NCI-H2196 treated with DMSO at 0.1 percent for 48 hours (cell line): Measurements from ENCODE around the gene TMED9.
"Not testable (repeated sequence)": the region's sequence is repeated elsewhere in the genome, so short reads cannot be mapped to it uniquely, and the experiment has no call there.

Experiments
- DNase-seq: peaks from one replicate; lab custom pipeline; 2025; ENCODE audit not compliant: unreplicated experiment; lab: John Stamatoyannopoulos, UW

TMED9 gene

GRCh38 chr5:177592010-177592834 is at the start of gene TMED9:
Gene TMED9 (plus strand): TSS chr5:177592203. CDS start chr5:177592215, 12 bp downstream.
- DNase-seq, result peak; percentile 77

DNA sequence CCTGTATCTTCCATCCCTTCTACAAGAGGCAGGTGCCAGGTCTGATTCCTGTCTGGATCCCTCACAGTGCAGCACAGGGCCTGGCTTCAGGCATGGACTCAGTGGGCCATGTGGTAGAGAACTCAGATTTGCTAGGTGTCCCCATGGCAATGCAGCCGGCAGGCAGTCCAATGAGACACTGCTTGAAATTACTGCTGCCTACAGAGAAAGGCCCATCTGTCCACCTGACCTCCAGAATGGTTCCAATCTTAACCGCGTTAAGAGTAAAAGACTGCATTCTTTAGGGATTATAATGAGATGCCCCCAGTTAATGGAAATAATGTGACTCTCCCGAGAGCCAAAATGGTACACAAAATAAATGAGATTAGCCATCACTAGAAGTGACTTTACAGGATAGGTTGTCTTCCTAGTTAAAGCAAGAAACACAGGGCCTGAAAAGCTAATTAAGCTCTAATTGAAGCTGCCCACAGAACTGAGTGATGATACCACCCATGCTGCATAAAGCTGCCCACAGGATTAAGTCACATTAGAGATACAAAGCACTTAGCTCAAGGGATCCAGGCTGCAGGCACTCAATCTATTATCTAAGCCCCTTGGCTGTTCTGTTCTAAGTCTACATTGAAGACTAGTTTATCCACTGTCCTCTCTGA is 49.1 kb upstream of the TMED9 start:
- DNase-seq, result no peak

DNA sequence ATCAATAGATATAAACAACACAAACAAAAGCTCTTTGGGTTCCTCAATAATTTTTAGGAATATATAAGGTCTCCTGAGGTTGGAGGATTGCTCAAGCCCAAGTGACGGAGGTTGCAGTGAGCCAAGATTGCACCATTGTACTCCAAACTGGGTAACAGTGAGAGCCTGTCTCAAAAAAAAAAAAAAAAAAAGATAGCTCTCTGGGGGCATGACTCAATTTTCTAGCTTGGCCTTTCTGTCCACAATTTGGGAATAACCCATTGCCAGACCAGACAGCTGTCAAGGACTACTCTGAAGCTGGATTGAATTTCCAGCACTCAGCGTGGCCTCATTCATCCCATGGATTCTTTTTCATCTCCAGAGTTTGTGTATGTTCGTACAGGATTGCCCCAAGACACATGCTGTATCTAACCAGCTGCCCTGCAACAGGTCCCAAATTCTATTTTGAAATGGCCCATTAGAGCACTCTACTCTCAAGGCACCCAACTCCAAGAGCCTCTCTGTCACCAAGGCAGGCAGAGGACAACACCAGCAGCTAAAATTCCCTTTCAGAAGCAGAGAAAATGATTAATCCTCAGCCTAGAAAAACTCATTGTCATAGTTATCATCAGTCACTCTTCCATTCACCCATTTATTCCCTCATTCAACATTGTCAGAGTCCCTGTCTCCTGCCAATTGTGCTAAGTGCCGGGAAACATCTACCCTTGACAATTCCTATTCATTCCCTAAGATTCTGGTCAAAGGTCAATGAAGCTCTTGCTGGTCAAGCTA is 46.3 kb upstream of the TMED9 start:
- DNase-seq, result no peak

- DNase-seq, result no peak
Measured at GRCh38 chr5:177546258-177546741, 45.7 kb upstream of the TMED9 start.

DNA sequence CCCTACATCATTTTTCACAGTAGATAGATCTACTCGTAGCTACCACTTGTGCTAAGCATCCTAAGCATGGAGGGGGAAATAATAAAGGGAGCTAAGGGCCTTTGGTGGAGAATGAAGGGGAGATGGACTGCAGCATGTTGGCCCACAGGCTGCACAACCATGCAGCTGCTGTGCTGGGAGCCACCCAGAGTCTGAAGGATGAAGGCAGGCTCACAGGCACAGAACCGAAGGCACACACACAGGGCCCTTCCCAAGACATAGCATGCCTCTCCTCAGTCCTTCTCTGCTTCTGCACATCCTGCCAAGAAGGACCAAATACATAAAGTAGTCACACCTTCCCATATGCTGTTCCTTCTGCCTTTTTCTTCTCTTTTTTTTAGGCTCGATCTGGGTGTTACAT is 44.3 kb upstream of the TMED9 start:
- DNase-seq, result no peak

DNA sequence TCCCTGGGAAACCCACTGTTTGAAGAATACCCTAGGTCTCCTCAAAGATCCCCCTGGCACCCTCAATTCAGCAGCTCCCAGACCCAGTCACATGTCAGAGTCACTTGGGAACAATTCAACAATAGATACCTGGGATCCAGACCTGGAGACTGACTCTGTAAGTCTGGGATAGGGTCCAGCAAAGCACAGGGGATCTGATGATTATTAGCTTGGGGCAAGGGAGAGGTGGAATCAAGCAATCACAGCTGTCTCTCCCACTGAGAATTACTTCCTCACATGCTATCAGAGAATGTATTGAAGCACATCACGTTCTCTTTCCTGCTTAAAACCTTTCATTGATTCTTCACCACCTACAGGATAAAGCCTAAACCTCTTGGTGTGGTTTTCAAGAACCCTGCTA is 43.5 kb upstream of the TMED9 start:
- no peak for DNase-seq

DNA sequence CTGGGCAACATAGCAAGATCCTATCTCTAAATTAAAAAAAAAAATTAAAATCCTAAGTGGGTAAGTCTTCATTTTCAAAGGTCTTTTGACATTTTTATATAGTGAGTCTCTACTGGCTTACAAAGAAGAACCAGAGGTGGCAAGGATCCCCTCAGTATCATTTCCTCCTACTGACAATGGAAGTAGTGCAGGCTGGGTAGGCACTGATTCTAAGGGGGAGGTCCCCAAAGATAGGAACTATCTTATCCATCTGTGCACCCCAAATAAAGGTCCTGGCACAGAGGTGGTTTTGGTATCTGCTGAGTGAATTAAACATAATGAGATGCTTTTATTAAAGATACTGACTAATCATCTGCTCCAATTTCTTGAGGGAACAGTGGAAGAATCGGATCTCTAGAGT is 41.9 kb upstream of the TMED9 start:
- DNase-seq, result no peak

- no peak for DNase-seq
Measured at GRCh38 chr5:177552839-177553455, 39.1 kb upstream of the TMED9 start.

DNA sequence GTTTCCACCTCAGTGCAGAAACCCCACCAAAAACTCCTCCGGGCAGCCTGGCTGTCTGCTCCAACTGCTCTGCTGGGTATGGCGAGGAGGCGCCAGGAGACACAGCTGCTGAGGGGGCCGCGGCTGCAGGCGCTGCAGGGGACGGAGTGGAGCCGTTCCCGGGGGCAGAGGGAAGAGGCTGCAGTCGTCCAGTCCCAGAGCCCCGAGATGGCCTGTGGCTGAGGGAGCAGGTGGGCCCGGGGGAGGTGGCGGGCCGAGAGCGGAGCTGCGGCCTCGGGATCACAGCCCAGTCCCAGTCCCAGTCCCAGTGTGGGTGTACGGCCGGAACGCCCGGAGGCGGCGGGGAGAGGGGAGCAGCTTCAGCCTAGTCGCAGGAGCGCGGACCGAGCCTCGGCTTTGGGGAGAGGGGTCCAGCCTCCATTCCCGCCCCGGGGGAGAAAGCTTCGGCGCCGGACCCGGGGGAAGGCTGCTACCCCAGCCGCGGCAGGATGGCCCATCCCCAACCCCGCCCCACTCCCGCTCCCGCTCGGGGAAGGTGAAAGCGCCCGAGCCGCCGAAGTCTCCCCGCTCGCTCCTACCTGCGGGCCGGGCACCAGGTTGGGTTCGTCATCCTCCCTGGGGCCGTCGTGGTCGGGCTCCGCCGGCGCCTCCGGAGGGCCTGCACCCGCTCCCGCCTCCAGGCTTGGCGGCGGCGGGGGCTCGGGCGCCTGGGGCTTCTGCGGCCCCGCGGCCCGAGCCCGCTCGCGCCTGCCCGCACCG is 38.2 kb upstream of the TMED9 start:
- DNase-seq, result no peak

DNA sequence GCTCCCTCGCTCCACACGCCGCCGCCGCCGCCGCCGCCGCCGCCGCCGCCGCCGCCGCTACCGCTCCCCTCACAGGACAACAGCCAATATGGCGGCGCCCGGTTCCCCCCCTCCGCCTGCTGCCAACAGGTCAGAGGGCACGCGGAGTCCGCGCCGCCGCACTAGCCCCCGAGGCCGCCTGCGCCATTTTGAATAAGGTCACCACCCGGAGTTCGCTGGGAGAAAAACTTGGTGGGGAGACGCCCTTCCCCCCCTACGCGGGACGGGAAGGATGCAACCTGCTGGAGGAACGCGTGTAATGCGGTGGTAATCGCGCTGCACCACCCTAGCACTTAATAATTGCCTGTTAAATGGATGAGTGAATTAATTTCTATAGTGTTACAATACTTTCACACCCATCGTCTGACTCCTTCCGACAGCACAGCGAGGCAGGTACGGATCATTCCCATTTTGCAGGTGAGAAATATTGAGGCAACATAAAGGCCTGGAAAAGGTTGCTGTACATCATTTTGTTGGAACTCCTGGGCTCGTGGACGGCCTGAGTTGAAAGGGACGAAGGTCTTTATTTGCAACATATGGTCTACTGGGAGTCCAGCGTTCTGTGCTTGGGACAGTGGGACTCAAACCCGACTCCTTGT is 37.4 kb upstream of the TMED9 start, which contains the start of gene FAM193B:
TSS of gene FAM193B (minus strand) at position 90 of the 638 bp plus-strand sequence. CDS start 105 bp downstream, outside the sequence.
- peak; percentile 84 for DNase-seq

- DNase-seq, result no peak
Measured at GRCh38 chr5:177555228-177555627, 36.8 kb upstream of the TMED9 start.

DNA sequence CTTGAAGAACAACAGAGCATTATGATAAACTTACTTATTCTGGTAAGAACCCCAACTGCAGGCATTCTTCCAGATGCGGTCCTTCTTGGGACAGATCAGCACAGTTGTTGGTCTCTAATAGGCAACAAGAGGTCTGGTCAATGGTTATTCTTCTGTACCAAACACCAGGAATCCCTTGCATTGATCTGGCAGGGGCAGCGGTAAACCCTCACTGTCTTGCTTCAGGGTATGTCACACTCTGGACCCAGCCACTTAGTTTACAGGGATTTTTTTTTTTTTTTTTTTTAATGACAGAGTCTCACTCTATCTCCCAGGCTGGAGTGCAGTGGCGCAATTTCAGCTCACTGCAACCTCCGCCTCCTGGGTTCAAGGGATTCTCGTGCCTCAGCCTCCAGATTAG is 36.3 kb upstream of the TMED9 start:
- no peak for DNase-seq

DNA sequence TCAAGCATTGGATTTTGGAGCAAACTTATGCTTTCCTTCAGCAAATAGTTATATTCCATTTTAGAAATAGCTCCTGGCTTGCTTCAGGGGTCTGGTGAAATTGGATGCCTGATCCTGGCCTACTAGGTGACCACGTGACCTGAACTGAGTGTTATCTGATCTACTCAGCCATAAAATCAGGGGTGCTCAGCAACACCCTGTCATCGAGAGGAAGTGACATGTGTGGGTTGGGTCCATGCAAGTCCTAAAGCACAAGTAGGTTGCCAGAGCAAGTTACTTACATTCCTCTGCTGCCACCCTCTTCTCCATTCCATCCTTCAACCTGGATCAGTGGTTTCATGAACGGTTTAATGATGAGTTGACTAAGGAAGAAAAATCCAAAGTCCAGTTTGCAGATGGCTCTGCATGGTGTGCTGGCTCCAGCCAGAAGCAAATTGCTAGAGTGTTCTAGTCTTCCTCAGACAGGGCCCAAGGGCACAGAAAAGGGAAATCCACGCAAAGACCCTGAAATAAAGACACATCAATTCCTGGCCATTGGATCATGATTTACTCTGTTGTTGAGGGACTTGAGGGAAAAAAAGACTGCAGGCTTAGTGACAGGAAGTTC is 34.9 kb upstream of the TMED9 start:
- DNase-seq, result no peak

DNA sequence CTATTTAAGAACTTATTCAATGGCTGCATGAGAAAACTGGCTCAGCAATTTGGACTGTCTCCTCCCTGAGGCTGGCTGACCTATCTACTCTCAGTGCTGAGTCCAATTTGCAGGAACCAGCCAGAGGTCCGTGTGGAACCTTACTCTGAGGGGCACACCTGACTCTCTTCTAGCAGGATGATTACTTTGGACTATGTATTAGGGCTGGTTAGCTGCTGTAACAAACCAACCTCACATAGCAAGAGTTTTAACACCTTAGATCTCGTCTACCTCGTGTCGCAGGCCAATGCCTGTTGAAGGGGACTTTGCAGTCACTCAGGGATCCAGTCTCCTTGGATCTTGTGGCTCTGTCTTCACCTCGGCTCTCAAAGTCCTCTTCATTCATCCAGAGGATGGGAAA is 34.2 kb upstream of the TMED9 start:
- DNase-seq, result no peak

- DNase-seq, result not testable (repeated sequence)
Measured at GRCh38 chr5:177559446-177559941, 32.5 kb upstream of the TMED9 start.

- no peak for DNase-seq
Measured at GRCh38 chr5:177565046-177565445, 27.0 kb upstream of the TMED9 start.

DNA sequence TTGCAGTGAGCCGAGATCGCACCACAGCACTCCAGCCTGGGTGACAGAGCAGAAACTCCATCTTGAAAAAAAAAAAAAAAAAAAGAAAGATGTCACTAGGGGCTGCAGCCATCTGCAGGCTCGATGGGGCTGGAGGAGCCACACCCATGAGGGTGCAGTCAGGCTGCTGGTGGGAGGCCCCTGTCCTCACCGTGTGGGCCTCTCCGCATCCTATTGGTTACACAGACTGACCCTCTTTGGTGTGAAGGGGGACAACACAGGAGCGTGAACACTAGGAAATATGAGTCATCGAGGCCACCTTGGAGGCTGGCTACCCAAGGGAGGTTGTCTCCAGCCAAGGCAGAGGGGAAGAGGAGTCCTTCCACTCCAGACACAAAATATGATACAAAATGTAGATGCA is 23.7 kb upstream of the TMED9 start:
- no peak for DNase-seq

- DNase-seq, result no peak
Measured at GRCh38 chr5:177569894-177570293, 22.1 kb upstream of the TMED9 start.

DNA sequence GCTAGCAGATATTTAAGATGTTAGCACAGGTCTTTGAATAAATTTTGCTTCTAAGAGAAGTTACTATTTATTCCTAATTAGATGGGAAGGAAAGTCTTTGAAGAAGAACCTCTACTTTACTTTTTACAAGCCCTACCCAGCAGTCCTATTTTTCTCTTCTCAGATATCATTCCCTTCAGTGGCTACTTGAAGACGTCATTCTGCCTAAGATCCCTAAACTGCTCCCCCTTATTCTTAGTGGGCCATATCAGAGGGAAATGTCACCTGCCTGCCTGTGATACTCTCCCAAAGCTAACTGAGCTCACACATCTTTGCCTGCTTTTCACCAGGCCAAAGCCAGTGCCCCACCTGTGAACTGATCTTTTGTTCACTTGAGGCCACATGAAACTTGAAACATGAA is 16.5 kb upstream of the TMED9 start:
- no peak for DNase-seq
